Measurements from ENCODE around the gene KCTD17. TPM values are rescaled to one million over a fixed set of nuclear protein-coding genes. Genes with fewer than 3 reads are reported as not detected.

The KCTD17 gene
- polyA plus RNA-seq, 4 donors = 23.1 to 35.4 (median 27.1) TPM

DNA sequence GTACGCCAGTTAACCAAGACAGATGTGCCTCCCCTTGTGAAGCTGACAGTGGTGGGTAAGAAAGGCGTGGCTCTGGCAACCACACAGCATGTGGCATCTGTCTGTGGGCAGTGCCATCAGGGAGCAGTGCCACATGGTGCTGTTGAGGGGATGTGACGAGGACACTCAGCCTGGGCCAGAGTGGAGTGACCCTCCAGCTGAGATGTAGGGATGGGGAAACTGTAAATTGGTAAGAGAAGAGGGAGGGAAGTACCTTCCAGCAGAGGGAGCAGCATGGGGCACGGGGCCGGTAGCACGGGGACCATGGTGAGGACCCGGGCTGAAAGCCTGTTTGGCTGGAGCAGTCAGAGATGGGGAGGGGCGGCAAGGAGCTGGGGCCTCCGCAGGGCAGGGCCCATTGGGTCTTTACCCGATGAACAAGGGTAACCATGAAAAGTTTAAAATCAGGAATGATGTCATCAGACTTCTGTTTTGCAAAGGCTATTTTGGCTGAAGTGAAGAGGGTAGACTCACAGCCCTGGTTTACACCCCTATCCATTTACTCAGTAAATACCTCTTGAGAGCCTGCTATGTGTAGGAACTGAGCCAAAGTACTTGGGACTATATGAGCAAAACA is 47.5 kb downstream of the KCTD17 start:
- no peak for DNase-seq (ENCODE audit: low read depth in 4 of 4, low spot score in 3 of 4)

DNA sequence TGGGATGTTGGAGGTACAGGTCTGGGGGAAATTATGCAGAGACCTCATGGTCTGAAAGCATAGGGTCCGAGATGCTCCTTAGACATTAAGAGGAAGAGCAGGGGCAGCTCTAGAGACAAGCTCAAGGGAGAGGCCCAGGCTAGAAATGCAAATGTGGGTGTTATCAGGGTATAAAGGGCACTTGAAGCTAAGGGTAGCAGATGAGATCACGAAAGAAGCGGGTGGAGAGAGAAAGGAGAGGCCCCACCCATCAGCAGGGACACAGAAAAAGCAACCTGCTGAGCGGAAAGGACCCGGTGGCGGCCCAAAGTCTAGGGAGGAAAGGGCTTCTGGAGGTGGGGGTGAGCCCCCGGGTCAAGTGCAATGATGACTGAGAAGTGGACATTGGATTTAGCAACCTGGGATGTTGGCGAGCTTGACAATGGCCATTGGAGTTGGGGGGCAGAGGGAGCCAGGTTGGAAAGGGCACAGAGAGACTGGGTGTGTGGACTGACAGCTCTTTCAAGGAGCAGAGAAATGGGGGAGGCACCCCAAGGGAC is 49.1 kb downstream of the KCTD17 start:
- DNase-seq (ENCODE audit: low read depth in 4 of 4, low spot score in 3 of 4) = no peak

DNA sequence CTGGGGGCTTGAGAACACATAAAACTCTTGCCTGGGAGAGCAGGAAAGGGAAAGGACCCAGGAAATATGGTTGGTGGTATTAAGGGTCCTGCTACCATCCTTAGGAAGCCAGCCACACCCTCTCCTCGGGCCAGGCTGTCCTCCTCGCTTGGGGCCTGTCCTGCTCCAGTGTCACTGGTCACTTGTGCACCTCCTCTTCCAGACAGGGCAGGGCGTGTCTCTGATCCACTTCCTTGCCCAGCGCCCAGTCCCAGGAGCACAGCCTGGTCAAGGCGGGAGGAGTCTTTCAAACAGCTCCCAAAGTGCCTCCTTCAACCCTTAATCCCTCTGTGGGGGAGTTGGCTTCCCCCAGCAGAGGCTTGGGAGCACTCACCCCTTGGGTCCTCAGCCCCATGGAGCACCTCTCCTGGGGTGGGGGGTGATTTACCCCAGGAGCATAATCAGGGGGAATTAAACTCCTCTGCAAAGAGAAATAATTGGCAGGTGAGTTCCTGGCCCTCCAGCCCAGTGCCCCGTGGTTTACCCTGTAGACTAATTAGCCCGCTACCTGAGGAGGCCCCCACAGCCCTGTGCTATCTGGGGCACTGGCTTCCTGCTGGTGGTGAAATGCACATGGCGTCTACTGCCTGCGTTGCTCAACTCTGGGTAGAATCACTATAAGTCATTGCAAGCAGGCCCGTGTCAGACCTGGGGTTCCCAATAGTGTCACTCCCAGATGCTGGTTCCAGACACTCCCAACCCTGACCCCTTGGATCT is 49.9 kb downstream of the KCTD17 start:
- no peak for DNase-seq (ENCODE audit: low read depth in 4 of 4, low spot score in 3 of 4)

DNA sequence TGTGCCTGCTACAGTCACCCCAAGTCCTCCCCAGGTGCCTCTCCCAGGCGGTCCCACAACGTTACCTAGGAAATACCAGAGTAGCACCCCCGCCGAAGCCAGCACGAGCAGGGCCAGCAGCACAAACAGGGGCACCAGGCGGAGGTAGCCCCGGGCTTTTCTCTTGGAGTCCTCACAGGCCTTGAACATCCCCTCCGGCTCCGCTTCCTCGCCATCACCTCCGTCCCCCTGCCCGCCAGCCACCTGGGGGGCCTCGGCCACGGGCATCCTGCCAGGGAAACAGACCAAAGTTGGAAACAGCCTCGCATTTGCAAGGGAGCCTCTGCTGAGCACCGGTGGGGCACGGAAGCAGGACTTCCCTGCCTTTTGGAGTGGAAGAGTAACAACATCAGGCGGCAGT is 51.6 kb downstream of the KCTD17 start:
- no peak for DNase-seq (ENCODE audit: low read depth in 4 of 4, low spot score in 3 of 4)

DNA sequence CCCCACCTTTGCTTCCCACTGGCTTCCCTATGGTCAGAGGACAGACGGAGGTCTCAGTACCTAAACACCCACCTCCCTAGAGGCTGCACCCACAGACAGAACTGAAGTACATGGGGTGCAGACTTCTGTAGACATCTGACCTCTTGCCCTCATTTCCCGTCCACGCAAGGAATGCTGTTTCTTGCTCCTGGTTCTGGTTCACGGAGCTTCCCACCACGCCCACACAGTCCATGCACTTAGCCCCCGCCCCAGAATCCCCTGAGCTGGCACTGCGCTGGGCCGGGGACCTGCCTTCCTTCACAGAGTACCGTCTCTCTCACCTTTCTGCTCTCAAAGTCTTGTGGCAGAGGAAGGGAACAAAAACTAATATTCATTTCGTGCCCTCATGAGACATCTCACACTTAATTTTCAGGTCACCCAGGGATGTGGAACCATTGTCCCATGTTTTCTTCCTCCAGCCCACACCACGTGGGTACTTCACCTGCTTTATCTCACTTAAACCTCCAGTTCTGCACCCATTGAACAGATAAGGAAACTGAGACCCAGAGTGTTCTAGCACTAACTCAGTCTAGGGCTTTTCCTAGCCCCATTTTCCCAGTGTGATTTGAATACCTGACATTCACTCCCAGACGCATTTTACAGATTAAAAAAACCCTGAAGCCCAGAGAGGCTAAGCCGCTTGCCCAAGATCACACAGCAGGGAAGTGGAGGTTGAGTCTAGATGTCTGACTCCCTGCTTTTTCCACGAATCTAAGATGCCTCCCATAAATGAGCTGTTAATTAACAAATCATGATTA is 52.3 kb downstream of the KCTD17 start:
- no peak for DNase-seq (ENCODE audit: low read depth in 4 of 4, low spot score in 3 of 4)

DNA sequence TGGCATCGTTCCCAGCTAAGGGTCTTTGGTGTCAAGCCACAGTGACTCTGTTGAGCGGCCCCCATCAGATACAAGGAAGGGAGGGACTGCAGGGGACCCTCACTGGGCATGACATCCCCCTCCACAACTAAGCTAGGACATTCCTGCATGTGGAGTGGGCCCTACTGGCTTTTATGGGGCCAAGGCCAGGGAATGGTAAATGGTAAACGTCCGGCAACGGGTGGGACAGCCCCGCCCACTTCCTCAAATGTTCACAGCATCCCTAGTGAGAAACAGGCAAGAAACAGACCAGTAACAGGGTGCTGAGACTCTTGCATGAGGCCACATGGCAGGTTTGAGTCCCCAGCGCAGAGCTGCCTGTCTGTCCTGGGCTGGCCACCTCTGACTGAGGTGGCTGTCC is 53.6 kb downstream of the KCTD17 start:
- no peak for DNase-seq (ENCODE audit: low read depth in 4 of 4, low spot score in 3 of 4)

DNA sequence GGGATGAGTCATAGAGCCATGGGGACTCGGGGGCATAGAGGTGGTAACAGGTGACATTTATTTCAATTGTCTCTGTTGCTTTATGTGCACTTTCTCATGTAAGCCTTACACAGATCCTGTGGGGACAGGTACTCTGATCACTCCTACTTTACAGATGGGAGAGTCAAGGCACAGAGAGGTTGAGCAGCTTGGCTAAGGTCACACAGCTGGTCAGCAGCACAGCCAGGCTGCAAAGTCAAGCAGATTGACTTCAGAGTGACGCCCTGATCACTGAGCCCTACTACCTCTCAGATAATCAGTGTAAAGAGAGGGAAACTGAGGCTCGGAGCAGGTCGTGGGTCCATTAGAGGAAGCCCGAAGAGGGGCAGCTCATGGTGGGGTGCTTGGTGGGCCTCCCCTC is 54.4 kb downstream of the KCTD17 start:
- no peak for DNase-seq (ENCODE audit: low read depth in 4 of 4, low spot score in 3 of 4)

DNA sequence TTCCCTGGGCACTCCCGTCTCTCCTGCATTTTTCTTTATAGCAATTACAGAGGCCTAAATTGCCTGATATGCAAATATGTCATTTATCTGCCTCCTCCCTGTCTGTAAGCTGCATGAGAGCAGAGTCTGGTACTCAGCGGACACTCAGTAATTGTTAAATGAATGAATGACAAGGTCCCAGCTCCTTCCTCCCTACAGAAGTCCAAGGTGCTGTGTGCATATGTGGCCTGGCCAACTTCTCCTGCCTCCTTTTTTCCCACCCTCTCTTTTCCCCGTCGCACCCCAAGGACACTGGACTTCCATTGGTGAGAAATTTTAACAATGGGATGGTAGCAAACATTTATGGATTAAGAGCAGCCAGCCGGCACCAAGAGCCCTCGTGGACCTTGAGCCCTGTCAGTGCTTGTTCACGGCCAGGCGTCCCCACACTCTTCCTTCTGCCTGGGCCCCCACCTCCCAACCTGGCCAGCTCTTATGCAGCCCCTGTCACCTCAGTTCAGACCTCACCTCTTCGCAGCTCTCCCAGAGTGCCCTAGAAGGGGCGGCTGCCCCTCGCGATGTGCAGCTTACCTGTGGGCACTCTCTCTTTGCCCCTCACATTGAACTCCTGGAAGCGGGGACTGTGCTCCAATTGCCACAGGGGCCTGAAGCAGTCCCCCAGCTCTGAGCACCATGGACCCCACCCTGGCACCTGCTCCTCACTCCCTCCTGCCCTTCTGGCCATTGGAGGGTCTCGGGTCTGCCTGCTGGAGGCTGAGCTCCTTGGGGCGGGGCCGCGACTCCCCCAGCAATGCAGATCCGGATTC is 56.5 kb downstream of the KCTD17 start:
- DNase-seq (ENCODE audit: low read depth in 4 of 4, low spot score in 3 of 4) = no peak

DNA sequence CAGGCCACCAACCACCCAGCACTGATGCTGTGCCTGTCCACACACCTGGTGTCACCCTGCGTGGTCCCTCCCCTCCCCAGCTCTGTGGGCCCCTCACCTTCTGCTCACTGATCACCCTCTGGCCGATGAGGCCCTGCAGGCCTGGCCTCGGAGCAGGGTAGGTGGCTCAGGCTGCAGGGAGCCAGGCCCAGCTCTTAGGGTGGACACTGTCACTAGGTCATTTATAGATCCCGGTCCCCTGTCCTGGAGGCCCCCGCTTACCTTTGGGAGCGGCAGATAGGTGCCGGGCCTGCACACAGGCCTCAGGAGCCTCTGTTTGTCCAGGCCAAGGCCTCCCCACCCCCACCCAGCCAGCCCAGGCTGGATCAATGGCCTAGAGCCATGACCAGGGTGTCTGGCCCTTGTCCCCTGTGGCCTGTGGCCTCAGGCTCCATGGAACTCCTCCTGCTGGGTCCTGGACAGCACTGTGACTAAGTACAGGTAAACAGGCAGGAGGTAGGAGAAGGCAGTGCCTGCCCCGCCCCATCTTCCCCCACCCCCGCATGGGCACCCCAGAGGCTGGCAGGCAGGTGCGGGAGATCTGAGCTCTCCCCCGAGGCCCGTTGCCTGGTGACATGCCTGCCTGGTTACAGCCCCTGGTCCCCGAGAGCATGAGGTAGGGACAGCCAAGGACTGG is 57.8 kb downstream of the KCTD17 start, which contains the start of gene TMPRSS6:
TMPRSS6 (minus strand) TSS at position 472 of the 676 bp plus-strand sequence. CDS start 6,296 bp downstream, outside the sequence.
- no peak for DNase-seq (ENCODE audit: low read depth in 4 of 4, low spot score in 3 of 4)

DNA sequence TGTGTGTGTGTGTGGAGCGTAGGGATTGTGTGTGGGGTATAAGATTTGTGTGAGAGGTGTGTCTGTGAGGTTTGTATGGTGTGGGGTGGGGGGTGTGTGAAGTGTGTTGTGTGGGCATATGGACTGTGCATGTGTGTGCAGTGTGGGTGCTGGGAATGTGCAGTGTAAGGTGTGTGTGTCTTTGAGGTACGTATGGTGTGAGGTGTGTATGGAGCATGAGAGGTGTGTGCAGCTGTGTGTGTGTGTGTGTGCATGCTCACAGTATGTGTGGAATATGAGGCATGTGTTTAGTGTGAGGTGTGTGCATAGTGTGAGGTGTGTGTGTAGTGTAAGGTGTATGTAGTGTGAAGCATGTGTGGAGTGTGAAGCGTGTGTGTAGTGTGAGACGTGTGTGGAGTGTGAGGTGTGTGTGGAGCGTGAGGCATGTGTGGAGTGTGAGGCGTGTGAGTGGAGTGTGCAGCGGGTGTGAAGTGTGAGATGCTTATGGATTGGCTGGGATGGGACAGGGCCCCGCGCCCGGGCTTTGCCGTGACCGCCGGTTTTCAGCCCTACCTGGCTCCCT is 59.7 kb downstream of the KCTD17 start:
- no peak for DNase-seq (ENCODE audit: low read depth in 4 of 4, low spot score in 3 of 4)

DNA sequence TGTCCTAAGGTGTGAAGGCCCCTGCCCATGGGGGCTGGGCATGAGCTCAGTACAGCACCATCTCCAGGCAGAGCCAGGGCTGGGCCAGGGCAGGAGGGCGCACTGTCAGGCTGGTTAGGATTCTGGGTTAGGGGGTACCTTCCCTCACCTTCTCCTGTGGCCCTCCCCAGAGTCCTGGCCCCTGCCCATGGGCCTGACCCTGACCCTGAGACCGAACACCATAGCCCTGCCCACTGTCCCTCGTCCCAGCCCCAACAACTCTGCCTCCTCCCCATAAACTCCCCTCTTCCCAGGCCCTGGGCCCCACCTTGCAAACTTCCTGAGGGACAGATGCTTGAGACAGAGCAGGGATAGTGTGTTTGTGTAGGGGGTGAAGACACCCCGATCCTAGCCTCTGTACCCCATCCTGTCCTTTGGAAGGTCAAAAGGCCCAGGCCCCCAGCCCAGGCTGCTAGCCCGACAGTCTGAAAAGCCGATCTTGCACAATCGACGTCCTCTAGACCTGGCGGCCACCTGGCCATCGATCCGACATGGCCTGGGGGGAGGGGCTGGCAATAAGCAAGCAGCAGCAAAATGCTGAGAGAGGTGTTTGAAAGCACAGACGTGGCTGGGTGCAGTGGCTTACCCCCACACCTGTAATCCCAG is 60.7 kb downstream of the KCTD17 start:
- DNase-seq (ENCODE audit: low read depth in 4 of 4, low spot score in 3 of 4) = no peak

Other genes with a start within 250 kb of the KCTD17 start
- 10 to 100 TPM in 1 of 4 donors, 1 to 10 TPM in 3; 3.6 to 10.5 (median 7.0) TPM for gene PVALB, start 234.7 kb upstream of the KCTD17 start, polyA plus RNA-seq (ENCODE audit: insufficient read length in 4 of 4)
- 1 to 10 TPM; 1.5 to 2.9 (median 2.2) TPM for gene NCF4, start 190.7 kb upstream of the KCTD17 start, polyA plus RNA-seq (ENCODE audit: insufficient read length in 4 of 4)
- 1 to 10 TPM; 2.7 to 3.3 (median 2.9) TPM for gene CSF2RB, start 138.1 kb upstream of the KCTD17 start, polyA plus RNA-seq (ENCODE audit: insufficient read length in 4 of 4)
- gene TST, start 32.3 kb upstream of the KCTD17 start, polyA plus RNA-seq (ENCODE audit: insufficient read length in 4 of 4) = 10 to 100 TPM; 46.3 to 64.8 (median 50.7) TPM
- 10 to 100 TPM; 49.2 to 79.6 (median 52.2) TPM for gene MPST, start 32.0 kb upstream of the KCTD17 start, polyA plus RNA-seq (ENCODE audit: insufficient read length in 4 of 4)
- gene TMPRSS6, start 58.0 kb downstream of the KCTD17 start, polyA plus RNA-seq (ENCODE audit: insufficient read length in 4 of 4) = under 1 TPM; 0.18 to 0.54 (median 0.33) TPM
- gene IL2RB, start 98.2 kb downstream of the KCTD17 start, polyA plus RNA-seq (ENCODE audit: insufficient read length in 4 of 4) = 1 to 10 TPM in 3 of 4 donors, under 1 TPM in 1; 0.96 to 2.2 (median 1.2) TPM
- gene C1QTNF6, start 136.5 kb downstream of the KCTD17 start, polyA plus RNA-seq (ENCODE audit: insufficient read length in 4 of 4) = 10 to 100 TPM; 29.9 to 33.2 (median 31.9) TPM
- gene SSTR3, start 160.7 kb downstream of the KCTD17 start, polyA plus RNA-seq (ENCODE audit: insufficient read length in 4 of 4) = 1 to 10 TPM in 1 of 4 donors, under 1 TPM in 3; 0.69 to 1.3 (median 0.79) TPM
- 1 to 10 TPM; 6.5 to 9.1 (median 7.2) TPM for gene RAC2, start 192.5 kb downstream of the KCTD17 start, polyA plus RNA-seq (ENCODE audit: insufficient read length in 4 of 4)
- gene CYTH4, start 230.8 kb downstream of the KCTD17 start, polyA plus RNA-seq (ENCODE audit: insufficient read length in 4 of 4) = 1 to 10 TPM; 2.9 to 5.6 (median 3.3) TPM